GM12891 (cell line): ENCODE results near the gene SDK1.

Source experiments
- POLR2A ChIP-seq: IDR thresholded peaks from 2 replicates; pipeline ENCODE4 v1.6.1; 2011; ENCODE audit warnings: low read depth, low read length, control low read depth
- POLR2AphosphoS5 ChIP-seq: IDR thresholded peaks from 2 replicates; pipeline ENCODE4 v1.6.1; 2011; ENCODE audit warnings: low read depth, low read length, control low read depth
- TAF1 ChIP-seq: IDR thresholded peaks from 2 replicates; pipeline ENCODE4 v1.6.1; 2011; ENCODE audit warnings: low read depth, low read length, control low read depth

DNA sequence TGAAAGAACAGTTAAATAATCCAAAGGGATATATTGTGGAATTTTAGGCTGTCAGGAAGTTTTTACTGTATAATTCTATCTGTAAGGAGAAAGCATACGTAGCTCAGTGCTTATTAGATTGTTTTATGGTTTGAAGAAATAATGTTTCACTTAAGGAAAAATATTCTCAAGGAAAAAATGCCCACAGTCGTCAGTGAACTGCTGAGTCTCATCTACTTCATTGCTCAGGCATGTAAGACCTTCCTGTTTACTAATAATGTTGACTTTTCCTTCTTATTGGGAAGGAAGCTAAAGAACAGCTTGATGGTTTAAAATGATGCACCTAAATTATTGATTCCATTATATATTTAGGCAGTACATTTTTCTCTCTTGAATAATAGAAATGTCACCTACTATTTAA is 304.2 kb downstream of the SDK1 start:
- TF ChIP-seq POLR2AphosphoS5 (no peak), TAF1 (no peak), POLR2A (no peak)
